ENCODE results near the gene CDH13.

DNA sequence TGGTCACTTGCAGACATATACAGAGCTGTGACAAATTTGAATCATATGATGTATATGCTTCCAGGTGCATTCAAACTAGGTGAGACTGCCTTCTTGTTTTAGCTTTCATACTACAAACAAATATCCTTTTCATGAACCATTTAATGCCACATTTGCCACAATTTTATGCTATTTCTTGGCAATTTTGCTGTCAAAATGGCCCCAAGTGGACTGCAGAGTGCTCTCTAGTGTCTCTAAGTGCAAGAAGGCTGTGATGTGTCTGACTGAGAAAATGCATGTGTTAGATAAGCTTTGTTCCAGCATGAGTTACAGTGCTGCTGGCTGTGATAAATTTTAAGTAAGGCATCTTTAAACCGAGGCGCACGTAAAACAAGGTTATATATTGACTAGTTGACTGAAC is 38.3 kb downstream of the CDH13 start:
- no peak for TF ChIP-seq CTCF (IDR thresholded peaks at IDR 0.05)
- TF ChIP-seq POLR2A (IDR thresholded peaks at IDR 0.05), result no peak
- no peak for TF ChIP-seq EP300 (IDR thresholded peaks at IDR 0.05)
